Mucosa of descending colon (tissue), 3 donors: ENCODE data around the gene MEI1. TPM values are rescaled to one million over a fixed set of nuclear protein-coding genes. Genes with fewer than 3 reads are reported as not detected.

Experiments
- ATAC-seq: fragments of 200-7000 bp; cut with Tn5 transposase; one replicate; pipeline ENCODE4 v1.9.1; 2020; ENCODE audit warnings: mild to moderate bottlenecking, moderate library complexity
- DNase-seq, 3 donors: peaks; one replicate each; pipeline ENCODE4 v3.0.0-alpha.2; 2020
- H3K36me3 ChIP-seq: fragments of 200-600 bp; one replicate; pipeline ENCODE4 v1.8.0; 2021; ENCODE audit warnings: low read depth, mild to moderate bottlenecking
- H3K4me1 ChIP-seq: fragments of 200-600 bp; one replicate; pipeline ENCODE4 v1.8.0; 2021; ENCODE audit warnings: low read depth, mild to moderate bottlenecking
- H3K4me3 ChIP-seq: fragments of 200-600 bp; one replicate; pipeline ENCODE4 v1.8.0; 2021; ENCODE audit warnings: mild to moderate bottlenecking
- H3K9me3 ChIP-seq: fragments of 200-600 bp; one replicate; pipeline ENCODE4 v1.8.0; 2021; ENCODE audit warnings: mild to moderate bottlenecking
- CTCF ChIP-seq: fragments of 200-600 bp; IDR thresholded peaks from one replicate; pipeline ENCODE4 v1.8.0; 2022; ENCODE audit warnings: antibody characterized with exemption, mild to moderate bottlenecking
- intact Hi-C, 2 donors: fragments of 100-400 bp; cut with DNase I in 1 of 2; cut with micrococcal nuclease in 1 of 2; formaldehyde crosslinking; loops; one replicate each; pipeline versions ENCODE4 v1.11.0 to v1.11.1; 2022; cut with DNase I, micrococcal nuclease
- total RNA-seq, 3 donors: library from RNA; stranded (reverse); fragmentation: NEBNext Ultra II Directional in 2 of 3; extraction: Animal tissue kit (Norgen Biotek cat#: 25700) in 2 of 3; gene quantifications; one replicate each; pipeline versions ENCODE4 v1.2.1 to v1.2.4, GENCODE V29; 2021 to 2023
- donor health status: DM: no; HTN: no; CAD: no; lungs with moderate emphysema.
- donor health status: DM: no; HTN: no; CAD: no.
- donor health status: DM: no; HTN: yes; CAD: no.

MEI1 gene
- total RNA-seq, 3 donors from 2014 or later: 1.4 to 6.4 (median 1.8) TPM

GRCh38 chr22:41821471-41822316 is 122.4 kb downstream of the MEI1 start:
- DNase-seq: no peak
- no peak for ATAC-seq
- Histone ChIP-seq H3K36me3 (no peaks in the 10 kb centered on the region), H3K4me1 (peaks cover 13% of the 10 kb centered on the region), H3K4me3 (no peak overlapping the region), H3K9me3 (no peaks in the 10 kb centered on the region)
- TF ChIP-seq CTCF: no peak
- intact Hi-C loops: no loop called here

- TF ChIP-seq CTCF: peak; percentile 16
- H3K36me3 ChIP-seq: no peaks in the 10 kb centered on the region
- no peak overlapping the region for H3K4me3 ChIP-seq
- intact Hi-C loops: no loop called here
- H3K4me1 ChIP-seq: peaks cover 18% of the 10 kb centered on the region
- DNase-seq: peak in 1 of 3 donors; percentile 72
- peak; percentile 78 for ATAC-seq
- no peaks in the 10 kb centered on the region for H3K9me3 ChIP-seq
Measured at GRCh38 chr22:41822317-41823057, 123.2 kb downstream of the MEI1 start.

- no peak for DNase-seq
- intact Hi-C loops: no loop called here
- Histone ChIP-seq H3K4me3 (no peak overlapping the region), H3K9me3 (no peaks in the 10 kb centered on the region), H3K36me3 (no peaks in the 10 kb centered on the region), H3K4me1 (peaks cover 29% of the 10 kb centered on the region)
- no peak for ATAC-seq
- no peak for TF ChIP-seq CTCF
Measured at GRCh38 chr22:41823797-41824196, 124.5 kb downstream of the MEI1 start.

- Histone ChIP-seq H3K4me1 (peaks cover 32% of the 10 kb centered on the region), H3K4me3 (no peak overlapping the region), H3K36me3 (no peaks in the 10 kb centered on the region), H3K9me3 (no peaks in the 10 kb centered on the region)
- intact Hi-C loops: no loop called here
- peak in 1 of 3 donors; percentile 30 for DNase-seq
- TF ChIP-seq CTCF: no peak
- ATAC-seq: no peak
Measured at GRCh38 chr22:41825376-41825775, 126.1 kb downstream of the MEI1 start.

- intact Hi-C loops: no loop called here
- no peaks in the 10 kb centered on the region for H3K9me3 ChIP-seq
- no peak for TF ChIP-seq CTCF
- H3K4me1 ChIP-seq: peaks cover 32% of the 10 kb centered on the region
- peak in 1 of 3 donors; percentile 54 for DNase-seq
- no peak overlapping the region for H3K4me3 ChIP-seq
- H3K36me3 ChIP-seq: no peaks in the 10 kb centered on the region
- ATAC-seq: no peak
Measured at GRCh38 chr22:41826021-41826420, 126.7 kb downstream of the MEI1 start.
